Cerebellar cortex (tissue), 1 donor: Measurements from ENCODE around the gene USP11.

ENCODE experiments used
- DNase-seq: peaks from one replicate; pipeline ENCODE4 v3.0.0-alpha.2; 2015; ENCODE audit warnings: low spot score

The USP11 gene

GRCh38 chrX:47232803-47233332, at the start of gene USP11:
Gene USP11 (plus strand): TSS chrX:47233009. CDS start chrX:47233044, 35 bp downstream.
- DNase-seq = peak; percentile 58

- no peak for DNase-seq
These were observed 48.3 kb upstream of the USP11 start for GRCh38 chrX:47184486-47184885.

GRCh38 chrX:47185241-47185640, 47.6 kb upstream of the USP11 start:
- DNase-seq = no peak

- DNase-seq = no peak
These were observed 46.6 kb upstream of the USP11 start for GRCh38 chrX:47186096-47186740.

- peak; percentile 29 for DNase-seq
These were observed 45.6 kb upstream of the USP11 start for GRCh38 chrX:47187106-47187677.

- no peak for DNase-seq
These were observed 42.9 kb upstream of the USP11 start for GRCh38 chrX:47189906-47190305.

GRCh38 chrX:47190445-47191269, 42.2 kb upstream of the USP11 start:
- DNase-seq = peak; percentile 93

GRCh38 chrX:47191331-47191730, 41.5 kb upstream of the USP11 start:
- DNase-seq = no peak

GRCh38 chrX:47191806-47192401, 40.9 kb upstream of the USP11 start:
- no peak for DNase-seq

GRCh38 chrX:47193475-47194193, 39.2 kb upstream of the USP11 start, which contains the start of gene UBA1:
Gene UBA1 (plus strand): TSS chrX:47193829. CDS start chrX:47198803, 4,974 bp downstream.
- DNase-seq = peak; percentile 95

GRCh38 chrX:47194194-47194787, 38.5 kb upstream of the USP11 start:
- no peak for DNase-seq

GRCh38 chrX:47196098-47196497, 36.7 kb upstream of the USP11 start:
- DNase-seq = no peak

- DNase-seq = no peak
These were observed 35.3 kb upstream of the USP11 start for GRCh38 chrX:47197526-47197925.

- no peak for DNase-seq
These were observed 34.7 kb upstream of the USP11 start for GRCh38 chrX:47198026-47198686.

- DNase-seq = no peak
These were observed 34.1 kb upstream of the USP11 start for GRCh38 chrX:47198687-47199080.

GRCh38 chrX:47199286-47199685, 33.5 kb upstream of the USP11 start:
- DNase-seq = no peak

GRCh38 chrX:47200385-47201150, 32.2 kb upstream of the USP11 start:
- no peak for DNase-seq

GRCh38 chrX:47201345-47201944, 31.4 kb upstream of the USP11 start:
- DNase-seq = no peak

GRCh38 chrX:47202316-47202715, 30.5 kb upstream of the USP11 start:
- no peak for DNase-seq

- DNase-seq = no peak
These were observed 29.9 kb upstream of the USP11 start for GRCh38 chrX:47202877-47203276.
